H9 (cell line): ENCODE measurements around the gene ZCCHC10. TPM values are rescaled to one million over a fixed set of nuclear protein-coding genes. Genes with fewer than 3 reads are reported as not detected.

Experiments
- DNase-seq: peaks from one replicate; pipeline ENCODE4 v3.0.0-alpha.2; 2017
- H2AFZ ChIP-seq: one replicate; pipeline ENCODE4 v1.6.1; 2013; ENCODE audit warnings: mild to moderate bottlenecking, low read length, control low read depth, moderate library complexity
- H2AK5ac ChIP-seq: 2 replicates; pipeline ENCODE4 v1.6.1; 2013; ENCODE audit warnings: low read length, control low read depth, mixed read lengths; ENCODE audit not compliant: insufficient read length
- H2BK120ac ChIP-seq: one replicate; pipeline ENCODE4 v1.6.1; 2013; ENCODE audit warnings: low read depth, mild to moderate bottlenecking, low read length, control low read depth, inconsistent platforms; ENCODE audit not compliant: poor library complexity, severe bottlenecking
- H2BK12ac ChIP-seq: 2 replicates; pipeline ENCODE4 v1.6.1; 2013; ENCODE audit warnings: low read length, control low read depth, mixed read lengths, low read depth; ENCODE audit not compliant: insufficient read length
- H2BK15ac ChIP-seq: 2 replicates; pipeline ENCODE4 v1.6.1; 2013; ENCODE audit warnings: low read depth, low read length, control low read depth
- H2BK20ac ChIP-seq: one replicate; pipeline ENCODE4 v1.6.1; 2013; ENCODE audit warnings: low read depth, mild to moderate bottlenecking, low read length, control low read depth, inconsistent platforms; ENCODE audit not compliant: poor library complexity, severe bottlenecking
- H2BK5ac ChIP-seq: 2 replicates; pipeline ENCODE4 v1.6.1; 2013; ENCODE audit warnings: low read length, control low read depth, mixed read lengths; ENCODE audit not compliant: insufficient read length
- H3K14ac ChIP-seq: 2 replicates; pipeline ENCODE4 v1.6.1; 2013; ENCODE audit warnings: low read length, control low read depth; ENCODE audit not compliant: insufficient read depth
- H3K18ac ChIP-seq: 2 replicates; pipeline ENCODE4 v1.6.1; 2013; ENCODE audit warnings: low read depth, mild to moderate bottlenecking, mixed read lengths, low read length, control low read depth; ENCODE audit not compliant: insufficient read length
- H3K23ac ChIP-seq: 2 replicates; pipeline ENCODE4 v1.6.1; 2013; ENCODE audit warnings: low read length, control low read depth, mixed read lengths, low read depth; ENCODE audit not compliant: insufficient read length
- H3K23me2 ChIP-seq: 2 replicates; pipeline ENCODE4 v1.6.1; 2013; ENCODE audit warnings: low read depth, mild to moderate bottlenecking, mixed read lengths, low read length, control low read depth; ENCODE audit not compliant: insufficient read length, poor library complexity, severe bottlenecking
- H3K27ac ChIP-seq: 2 replicates; pipeline ENCODE4 v1.5.1; 2013; ENCODE audit warnings: low read length, control low read depth, mixed read lengths, low read depth; ENCODE audit not compliant: insufficient read length
- H3K27me3 ChIP-seq: 2 replicates; pipeline ENCODE4 v1.6.1; 2013; ENCODE audit warnings: low read length, control low read depth, inconsistent platforms; ENCODE audit not compliant: insufficient read depth
- H3K4ac ChIP-seq: 2 replicates; pipeline ENCODE4 v1.6.1; 2013; ENCODE audit warnings: low read depth, mild to moderate bottlenecking, control low read depth, inconsistent platforms, low read length, moderate library complexity
- H3K4me1 ChIP-seq: 2 replicates; pipeline ENCODE4 v1.6.1; 2013; ENCODE audit warnings: low read length, control low read depth, inconsistent platforms; ENCODE audit not compliant: insufficient read depth
- H3K4me2 ChIP-seq: 2 replicates; pipeline ENCODE4 v1.6.1; 2013; ENCODE audit warnings: low read length, control low read depth, mixed read lengths; ENCODE audit not compliant: insufficient read length, insufficient read depth
- H3K56ac ChIP-seq: 2 replicates; pipeline ENCODE4 v1.6.1; 2013; ENCODE audit warnings: low read depth, mild to moderate bottlenecking, mixed read lengths, low read length, control low read depth; ENCODE audit not compliant: insufficient read length
- H3K79me1 ChIP-seq: 2 replicates; pipeline ENCODE4 v1.6.1; 2013; ENCODE audit warnings: low read depth, mild to moderate bottlenecking, moderate library complexity, low read length, control low read depth, inconsistent platforms; ENCODE audit not compliant: insufficient read depth, poor library complexity, severe bottlenecking
- H3K79me2 ChIP-seq: 2 replicates; pipeline ENCODE4 v1.6.1; 2013; ENCODE audit warnings: low read length, control low read depth, inconsistent platforms; ENCODE audit not compliant: insufficient read depth
- H3K9ac ChIP-seq: 2 replicates; pipeline ENCODE4 v1.6.1; 2013; ENCODE audit warnings: low read length, control low read depth, mixed read lengths; ENCODE audit not compliant: insufficient read length; ENCODE audit errors: extremely low read depth
- H3K9me3 ChIP-seq: one replicate; pipeline ENCODE4 v1.6.1; 2013; ENCODE audit warnings: low read depth, low read length, inconsistent platforms; ENCODE audit not compliant: control insufficient read depth
- H3T11ph ChIP-seq: one replicate; pipeline ENCODE4 v1.6.1; 2013; ENCODE audit warnings: mild to moderate bottlenecking, low read length, control low read depth, inconsistent platforms
- H4K20me1 ChIP-seq: one replicate; pipeline ENCODE4 v1.6.1; 2013; ENCODE audit not compliant: control insufficient read depth, insufficient read length, insufficient read depth
- H4K5ac ChIP-seq: 2 replicates; pipeline ENCODE4 v1.6.1; 2013; ENCODE audit warnings: low read depth, mild to moderate bottlenecking, mixed read lengths, low read length, control low read depth; ENCODE audit not compliant: insufficient read length
- H4K8ac ChIP-seq: replicated peaks from 2 replicates; pipeline ENCODE4 v1.6.1; 2013; ENCODE audit warnings: low read length, control low read depth, mixed read lengths, low read depth; ENCODE audit not compliant: insufficient read length
- H4K91ac ChIP-seq: 2 replicates; pipeline ENCODE4 v1.6.1; 2013; ENCODE audit warnings: low read depth, mild to moderate bottlenecking, moderate library complexity, mixed read lengths, low read length, control low read depth; ENCODE audit not compliant: insufficient read length
- H3K27ac Mint-ChIP-seq, 3 experiments: 2 replicates in 2 of 3; 3 replicates in 1 of 3; pipeline ENCODE4 v1.8.0; 2020 to 2021; ENCODE audit warnings: mixed read lengths in 3 of 3, mild to moderate bottlenecking in 1 of 3, moderate library complexity in 1 of 3
- H3K27me3 Mint-ChIP-seq: 2 replicates; pipeline ENCODE4 v1.8.0; 2021; ENCODE audit warnings: low read depth, mild to moderate bottlenecking, moderate library complexity, mixed read lengths
- H3K36me3 Mint-ChIP-seq, 3 experiments: 2 replicates in 2 of 3; 3 replicates in 1 of 3; pipeline ENCODE4 v1.8.0; 2020 to 2021; ENCODE audit warnings: low read depth in 3 of 3, mixed read lengths in 3 of 3; ENCODE audit not compliant: insufficient read depth in 1 of 3
- H3K4me1 Mint-ChIP-seq, 2 experiments: 2 replicates each; pipeline ENCODE4 v1.8.0; 2020; ENCODE audit warnings: mixed read lengths in 2 of 2
- H3K4me3 Mint-ChIP-seq, 2 experiments: 2 replicates in 1 of 2; 3 replicates in 1 of 2; pipeline ENCODE4 v1.8.0; 2020 to 2021; ENCODE audit warnings: mild to moderate bottlenecking in 2 of 2, mixed read lengths in 2 of 2, moderate library complexity in 1 of 2
- H3K9me3 Mint-ChIP-seq, 2 experiments: 2 replicates in 1 of 2; 3 replicates in 1 of 2; pipeline ENCODE4 v1.8.0; 2020; ENCODE audit warnings: mild to moderate bottlenecking in 2 of 2, mixed read lengths in 2 of 2, moderate library complexity in 1 of 2
- CTCF ChIP-seq: fragments of 200-600 bp; sonication (generic); conservative IDR thresholded peaks from 3 replicates; pipeline ENCODE4 v1.8.0; 2021; ENCODE audit warnings: antibody characterized with exemption, mild to moderate bottlenecking
- WGBS: extraction: QIAGEN DNeasy Blood & Tissue Kit; methylation state at CpG from one replicate; pipeline ENCODE4 v1.1.7; 2013; ENCODE audit warnings: missing lambda C conversion rate, low lambda C conversion rate, mixed read lengths; ENCODE audit not compliant: insufficient read length; ENCODE audit errors: extremely low coverage; 5-methylcytosine and 5-hydroxymethylcytosine counted together
- total RNA-seq: library from RNA; stranded (reverse); gene quantifications from 2 replicates; pipeline ENCODE4 v1.2.1, GENCODE V29; 2021

The ZCCHC10 gene
- total RNA-seq, 1 experiment from 2014 or later: 34.0 TPM

DNA sequence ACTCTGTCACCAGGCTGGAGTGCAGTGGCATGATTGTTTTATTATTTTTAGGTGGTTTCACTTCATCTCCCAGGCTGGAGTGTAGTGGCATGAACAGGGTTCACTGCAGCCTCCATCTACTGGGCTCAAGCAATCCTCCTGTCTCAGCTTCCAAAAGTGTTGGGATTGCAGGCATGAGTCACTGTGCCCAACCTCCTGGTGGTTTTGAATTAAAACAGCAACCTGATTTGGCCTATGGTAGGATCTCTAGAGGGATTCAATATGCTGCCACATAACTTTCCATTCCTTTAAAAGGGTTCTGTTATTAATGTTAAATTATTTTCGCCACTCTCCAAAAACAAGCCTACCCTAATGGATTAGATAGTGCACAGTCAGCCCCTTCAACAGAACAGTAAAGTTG lies 15.6 kb upstream of the ZCCHC10 start:
- Histone ChIP-seq H3K23ac (no peak overlapping the region), H3K18ac (no peak overlapping the region), H4K20me1 (no peaks in the 10 kb centered on the region), H3K9me3 (no peaks in the 10 kb centered on the region), H3K79me1 (no peaks in the 10 kb centered on the region), H3K4ac (no peak overlapping the region), H3K27me3 (no peaks in the 10 kb centered on the region), H3K27ac (no peak overlapping the region), H3K4me1 (no peaks in the 10 kb centered on the region), H3K56ac (no peak overlapping the region), H3K4me2 (no peak overlapping the region), H2BK20ac (no peak overlapping the region), H3K9ac (no peak overlapping the region), H3K79me2 (no peaks in the 10 kb centered on the region), H3K23me2 (no peaks in the 10 kb centered on the region), H2AK5ac (no peak overlapping the region), H4K91ac (no peak overlapping the region), H2AFZ (no peak overlapping the region), H2BK15ac (no peak overlapping the region), H2BK5ac (no peak overlapping the region), H4K5ac (no peak overlapping the region), H3K14ac (no peak overlapping the region), H2BK120ac (no peak overlapping the region), H4K8ac (no peak overlapping the region), H2BK12ac (no peak overlapping the region), H3T11ph (no peak overlapping the region)
- Mint-ChIP-seq H3K9me3 (peaks cover 0 to 2% of the 10 kb centered on the region in 2 experiments; a peak in 1 of 5 replicates), H3K4me3 (no peak overlapping the region), H3K27ac (no peak overlapping the region), H3K27me3 (no peaks in the 10 kb centered on the region), H3K36me3 (no peaks in the 10 kb centered on the region; a peak in 1 of 7 replicates), H3K4me1 (peaks cover 6 to 9% of the 10 kb centered on the region in 2 experiments)
- WGBS: no CpG with 5 or more reads among the region's 1 CpG
- DNase-seq: peak; percentile 40
- TF ChIP-seq CTCF: peak; percentile 18; the same call in 1 of the 3 replicates
